OCI-LY3 (cell line): ENCODE data around the gene RFC3.
A peak's percentile ranks its signal among the peaks of the same experiment; 100 is the strongest.

Source experiments
- H2AFZ ChIP-seq: fragments of 200-600, 300-600 bp; shearing (Covaris generic); 2 replicates; pipeline ENCODE4 v1.6.0; 2014; ENCODE audit warnings: antibody characterized with exemption, low read depth, low read length
- H3K27ac ChIP-seq: fragments of 200-600, 300-600 bp; sonication (generic); 2 replicates; pipeline ENCODE4 v1.5.1; 2014; ENCODE audit warnings: mild to moderate bottlenecking, low read length, moderate library complexity, mixed read lengths
- H3K27me3 ChIP-seq: fragments of 200-600, 300-600 bp; sonication (generic); 2 replicates; pipeline ENCODE4 v1.6.1; 2014; ENCODE audit warnings: low read depth, low read length, mixed read lengths
- H3K36me3 ChIP-seq: fragments of 200-600, 300-600 bp; sonication (generic); replicated peaks from 2 replicates; pipeline ENCODE3; 2014; ENCODE audit warnings: low read depth, low read length, mixed read lengths
- H3K4me1 ChIP-seq: fragments of 300-600, 200-600 bp; sonication (generic); 2 replicates; pipeline ENCODE4 v1.6.1; 2014; ENCODE audit warnings: low read length, mixed read lengths
- H3K4me2 ChIP-seq: fragments of 200-600, 300-600 bp; sonication (generic); 2 replicates; pipeline ENCODE4 v1.6.1; 2014; ENCODE audit warnings: low read length, mixed read lengths
- H3K4me3 ChIP-seq: fragments of 300-600, 200-600 bp; sonication (generic); 2 replicates; pipeline ENCODE4 v1.5.1; 2014; ENCODE audit warnings: antibody characterized with exemption, mild to moderate bottlenecking, low read length, moderate library complexity
- H3K79me2 ChIP-seq: fragments of 300-600, 200-600 bp; shearing (Covaris generic); 2 replicates; pipeline ENCODE4 v1.6.1; 2014; ENCODE audit warnings: mild to moderate bottlenecking, low read length, mixed read lengths
- H3K9ac ChIP-seq: fragments of 300-600, 200-600 bp; shearing (Covaris generic); 2 replicates; pipeline ENCODE4 v1.6.0; 2014; ENCODE audit warnings: mild to moderate bottlenecking, low read length, moderate library complexity
- H3K9me3 ChIP-seq: fragments of 200-600, 300-600 bp; shearing (Covaris generic); 2 replicates; pipeline ENCODE4 v1.6.1; 2014; ENCODE audit warnings: low read length, mixed read lengths; ENCODE audit not compliant: insufficient read depth
- H4K20me1 ChIP-seq: fragments of 200-600, 300-600 bp; sonication (generic); 2 replicates; pipeline ENCODE4 v1.6.1; 2016; ENCODE audit warnings: low read length, mixed read lengths; ENCODE audit not compliant: insufficient read depth
- CTCF ChIP-seq: fragments of 200-600, 300-600 bp; sonication (generic); IDR thresholded peaks from 2 replicates; pipeline ENCODE4 v1.5.1; 2014; ENCODE audit warnings: antibody characterized with exemption, low read length, low read depth
- EZH2phosphoT487 ChIP-seq: fragments of 200-600 bp; shearing (Covaris generic); IDR thresholded peaks from 2 replicates; pipeline ENCODE4 v1.6.1; 2018; ENCODE audit warnings: antibody characterized with exemption, mixed run types, low read depth

Gene RFC3

GRCh38 chr13:33784738-33785137 is 33.2 kb upstream of the RFC3 start:
- Histone ChIP-seq H3K27me3 (no peaks in the 10 kb centered on the region), H3K4me2 (no peak overlapping the region), H3K79me2 (no peaks in the 10 kb centered on the region), H3K36me3 (no peaks in the 10 kb centered on the region), H3K9me3 (0 out of 2 replicates have a peak, but pooled peaks cover 4% of the 10 kb centered on the region), H3K27ac (no peak overlapping the region), H4K20me1 (no peaks in the 10 kb centered on the region), H3K4me3 (no peak overlapping the region), H3K4me1 (peaks cover 16% of the 10 kb centered on the region), H3K9ac (no peak overlapping the region), H2AFZ (no peak overlapping the region)
- no peak for TF ChIP-seq EZH2phosphoT487
- TF ChIP-seq CTCF, result no peak

- Histone ChIP-seq H3K79me2 (no peaks in the 10 kb centered on the region), H3K9me3 (0 out of 2 replicates have a peak, but pooled peaks cover 4% of the 10 kb centered on the region), H3K4me2 (no peak overlapping the region), H3K36me3 (no peaks in the 10 kb centered on the region), H2AFZ (no peak overlapping the region), H3K9ac (no peak overlapping the region), H3K4me1 (peaks cover 16% of the 10 kb centered on the region), H3K4me3 (no peak overlapping the region), H3K27ac (no peak overlapping the region), H4K20me1 (no peaks in the 10 kb centered on the region), H3K27me3 (no peaks in the 10 kb centered on the region)
- TF ChIP-seq EZH2phosphoT487 (no peak), CTCF (no peak)
These were observed 32.6 kb upstream of the RFC3 start for GRCh38 chr13:33785384-33785783.

GRCh38 chr13:33787051-33787591 is 30.8 kb upstream of the RFC3 start:
- peak overlapping the region; percentile 47 for H3K27ac ChIP-seq

GRCh38 chr13:33789066-33789606 is 28.8 kb upstream of the RFC3 start:
- TF ChIP-seq EZH2phosphoT487 (no peak), CTCF (no peak)
- Histone ChIP-seq H3K9ac (no peak overlapping the region), H2AFZ (no peak overlapping the region), H3K4me3 (no peak overlapping the region), H3K4me1 (peaks cover 21% of the 10 kb centered on the region), H3K9me3 (0 out of 2 replicates have a peak, but pooled peaks cover 4% of the 10 kb centered on the region), H3K79me2 (no peaks in the 10 kb centered on the region), H4K20me1 (no peaks in the 10 kb centered on the region), H3K36me3 (no peaks in the 10 kb centered on the region), H3K27me3 (no peaks in the 10 kb centered on the region), H3K27ac (no peak overlapping the region), H3K4me2 (no peak overlapping the region)

More at GRCh38 chr13:33787051-33787591, 30.8 kb upstream of the RFC3 start:
- Histone ChIP-seq H3K9ac (peak overlapping the region; percentile 63), H3K4me1 (peaks cover 21% of the 10 kb centered on the region), H3K4me2 (peak overlapping the region; percentile 99), H3K9me3 (0 out of 2 replicates have a peak, but pooled peaks cover 4% of the 10 kb centered on the region), H2AFZ (peak overlapping the region; percentile 100), H3K36me3 (no peaks in the 10 kb centered on the region), H4K20me1 (no peaks in the 10 kb centered on the region), H3K27me3 (no peaks in the 10 kb centered on the region), H3K4me3 (peak overlapping the region; percentile 77), H3K79me2 (no peaks in the 10 kb centered on the region)
- no peak for TF ChIP-seq EZH2phosphoT487
- TF ChIP-seq CTCF, result no peak
